SU-DHL-6 (cell line): Measurements from ENCODE around the gene BMERB1.

Source experiments
- H2AFZ ChIP-seq: fragments of 200-600 bp; sonication (generic); 2 replicates; pipeline ENCODE4 v1.6.1; 2014; ENCODE audit warnings: low read depth, mild to moderate bottlenecking, moderate library complexity, mixed read lengths, antibody characterized with exemption, low read length; ENCODE audit not compliant: severe bottlenecking
- H3F3A ChIP-seq: fragments of 200-600 bp; shearing (Covaris generic); 2 replicates; pipeline ENCODE4 v1.6.0; 2016; ENCODE audit warnings: antibody characterized with exemption, mild to moderate bottlenecking; ENCODE audit not compliant: insufficient read depth
- H3K27ac ChIP-seq: fragments of 200-600 bp; sonication (generic); 2 replicates; pipeline ENCODE4 v1.5.1; 2016; ENCODE audit warnings: low read depth, mild to moderate bottlenecking, low read length, moderate library complexity, mixed read lengths
- H3K27me3 ChIP-seq: fragments of 200-600 bp; sonication (generic), shearing (Covaris generic); 2 replicates; pipeline ENCODE4 v1.6.0; 2014; ENCODE audit warnings: mild to moderate bottlenecking, low read length
- H3K36me3 ChIP-seq: fragments of 200-600 bp; sonication (generic); 2 replicates; pipeline ENCODE4 v1.6.1; 2014; ENCODE audit warnings: mild to moderate bottlenecking, low read length, mixed read lengths
- H3K4me2 ChIP-seq: fragments of 300-600, 200-600 bp; shearing (Covaris generic), sonication (generic); 2 replicates; pipeline ENCODE4 v1.6.0; 2014; ENCODE audit warnings: low read length, low read depth, mild to moderate bottlenecking; ENCODE audit not compliant: poor library complexity, severe bottlenecking
- H3K4me3 ChIP-seq: fragments of 200-600 bp; sonication (generic); 2 replicates; pipeline ENCODE4 v1.5.1; 2014; ENCODE audit warnings: antibody characterized with exemption, low read length, mild to moderate bottlenecking, mixed read lengths; ENCODE audit not compliant: insufficient read depth, poor library complexity, severe bottlenecking
- H3K79me2 ChIP-seq: fragments of 200-600 bp; sonication (generic); 2 replicates; pipeline ENCODE4 v1.6.1; 2014; ENCODE audit warnings: mild to moderate bottlenecking, low read length, moderate library complexity; ENCODE audit not compliant: insufficient read depth
- H3K9ac ChIP-seq: fragments of 200-600 bp; sonication (generic); 2 replicates; pipeline ENCODE4 v1.7.0; 2014; ENCODE audit warnings: mild to moderate bottlenecking, low read length
- H3K9me2 ChIP-seq: fragments of 200-600 bp; sonication (generic); replicated peaks from 2 replicates; pipeline ENCODE4 v1.6.1; 2014; ENCODE audit warnings: low read length; ENCODE audit not compliant: insufficient read depth
- H3K9me3 ChIP-seq: fragments of 200-600 bp; sonication (generic); 2 replicates; pipeline ENCODE4 v1.6.1; 2014; ENCODE audit warnings: low read length, mixed read lengths; ENCODE audit not compliant: insufficient read depth
- H4K20me1 ChIP-seq: fragments of 200-600 bp; sonication (generic); 2 replicates; pipeline ENCODE4 v1.6.1; 2014; ENCODE audit warnings: low read depth, mild to moderate bottlenecking, antibody characterized with exemption, low read length, moderate library complexity, mixed read lengths
- CTCF ChIP-seq: fragments of 200-600 bp; sonication (generic); IDR thresholded peaks from one replicate; pipeline ENCODE4 v1.5.1; 2017; ENCODE audit warnings: antibody characterized with exemption, mild to moderate bottlenecking, low read length, moderate library complexity; ENCODE audit not compliant: insufficient read depth, poor library complexity, severe bottlenecking
- EZH2phosphoT487 ChIP-seq: fragments of 200-600 bp; sonication (generic), shearing (Covaris generic); conservative IDR thresholded peaks from 2 replicates; pipeline ENCODE4 v1.6.1; 2018; ENCODE audit warnings: mild to moderate bottlenecking, antibody characterized with exemption, low read length, moderate library complexity, mixed read lengths

Gene BMERB1

GRCh38 chr16:15444264-15444663 lies 9.9 kb downstream of the BMERB1 start:
- Histone ChIP-seq H3K36me3 (no peaks in the 10 kb centered on the region), H2AFZ (no peak overlapping the region), H3F3A (no peaks in the 10 kb centered on the region), H3K79me2 (no peaks in the 10 kb centered on the region), H3K27ac (no peak overlapping the region), H3K9ac (no peak overlapping the region), H3K4me3 (no peak overlapping the region), H3K9me3 (peaks cover 5% of the 10 kb centered on the region; the same call in 1 of the 2 replicates), H3K9me2 (no peaks in the 10 kb centered on the region), H3K4me2 (no peak overlapping the region), H4K20me1 (no peaks in the 10 kb centered on the region), H3K27me3 (no peaks in the 10 kb centered on the region)
- TF ChIP-seq CTCF, result no peak
- no peak for TF ChIP-seq EZH2phosphoT487

GRCh38 chr16:15445450-15445849 lies 11.1 kb downstream of the BMERB1 start:
- Histone ChIP-seq H3K4me3 (no peak overlapping the region), H3K79me2 (no peaks in the 10 kb centered on the region), H3K36me3 (no peaks in the 10 kb centered on the region), H3F3A (no peaks in the 10 kb centered on the region), H3K9ac (no peak overlapping the region), H3K4me2 (no peak overlapping the region), H2AFZ (no peak overlapping the region), H3K9me2 (no peaks in the 10 kb centered on the region), H4K20me1 (no peaks in the 10 kb centered on the region), H3K27me3 (no peaks in the 10 kb centered on the region), H3K9me3 (peaks cover 5% of the 10 kb centered on the region; the same call in 1 of the 2 replicates), H3K27ac (no peak overlapping the region)
- TF ChIP-seq CTCF (no peak), EZH2phosphoT487 (no peak)

- no peak for TF ChIP-seq CTCF
- no peaks in the 10 kb centered on the region for H3K79me2 ChIP-seq
- no peaks in the 10 kb centered on the region for H3F3A ChIP-seq
- no peaks in the 10 kb centered on the region for H3K36me3 ChIP-seq
- H4K20me1 ChIP-seq, result no peaks in the 10 kb centered on the region
- no peak overlapping the region for H3K4me2 ChIP-seq
- H3K27me3 ChIP-seq, result no peaks in the 10 kb centered on the region
- H3K9me3 ChIP-seq, result peaks cover 5% of the 10 kb centered on the region; the same call in 1 of the 2 replicates
- no peak overlapping the region for H3K27ac ChIP-seq
- no peaks in the 10 kb centered on the region for H3K9me2 ChIP-seq
- no peak overlapping the region for H3K4me3 ChIP-seq
- H2AFZ ChIP-seq, result no peak overlapping the region
- H3K9ac ChIP-seq, result no peak overlapping the region
Observed at GRCh38 chr16:15446901-15447300, 12.5 kb downstream of the BMERB1 start.
